GM21360 (cell line): ENCODE data around the gene SLC6A12.
"Not testable (repeated sequence)": the region's sequence is repeated elsewhere in the genome, so short reads cannot be mapped to it uniquely, and the experiment has no call there.

Experiments
- ATAC-seq: cut with Tn5 transposase; IDR thresholded peaks from one replicate; pipeline ENCODE4 v1.9.1; 2021; ENCODE audit warnings: mild to moderate bottlenecking, moderate library complexity; ENCODE audit not compliant: unreplicated experiment

SLC6A12 gene

GRCh38 chr12:218728-219590, 5.0 kb upstream of the SLC6A12 start:
- no peak for ATAC-seq

- no peak for ATAC-seq
Measured at GRCh38 chr12:218221-218620, 4.3 kb upstream of the SLC6A12 start.

GRCh38 chr12:217029-217428, 3.1 kb upstream of the SLC6A12 start:
- not testable (repeated sequence) for ATAC-seq

GRCh38 chr12:215116-215515, 1.2 kb upstream of the SLC6A12 start:
- no peak for ATAC-seq

GRCh38 chr12:213527-213932, 427 bp downstream of the SLC6A12 start:
- ATAC-seq, result no peak

GRCh38 chr12:212715-213526, 1.0 kb downstream of the SLC6A12 start:
- no peak for ATAC-seq

GRCh38 chr12:212415-212714, 1.6 kb downstream of the SLC6A12 start:
- no peak for ATAC-seq

GRCh38 chr12:211639-212414, 2.1 kb downstream of the SLC6A12 start:
- no peak for ATAC-seq

- ATAC-seq, result no peak
Measured at GRCh38 chr12:211142-211465, 2.9 kb downstream of the SLC6A12 start.

GRCh38 chr12:210277-211141, 3.4 kb downstream of the SLC6A12 start:
- no peak for ATAC-seq

- no peak for ATAC-seq
Measured at GRCh38 chr12:209851-210250, 4.1 kb downstream of the SLC6A12 start.

GRCh38 chr12:209246-209645, 4.7 kb downstream of the SLC6A12 start:
- no peak for ATAC-seq

- ATAC-seq, result no peak
Measured at GRCh38 chr12:208813-209212, 5.1 kb downstream of the SLC6A12 start.

- no peak for ATAC-seq
Measured at GRCh38 chr12:207804-208203, 6.2 kb downstream of the SLC6A12 start.

- no peak for ATAC-seq
Measured at GRCh38 chr12:206746-207440, 7.1 kb downstream of the SLC6A12 start.

- ATAC-seq, result no peak
Measured at GRCh38 chr12:205026-205425, 8.9 kb downstream of the SLC6A12 start.

GRCh38 chr12:204261-204678, 9.7 kb downstream of the SLC6A12 start:
- ATAC-seq, result no peak

GRCh38 chr12:203462-204260, 10.3 kb downstream of the SLC6A12 start:
- no peak for ATAC-seq

- no peak for ATAC-seq
Measured at GRCh38 chr12:203074-203461, 10.9 kb downstream of the SLC6A12 start.
